HUES48 (cell line): ENCODE results near the gene ULBP1.
A peak's percentile ranks its signal among the peaks of the same experiment; 100 is the strongest.
"Not testable (repeated sequence)": the region's sequence is repeated elsewhere in the genome, so short reads cannot be mapped to it uniquely, and the experiment has no call there.

Experiments used
- H3K27ac ChIP-seq: one replicate; pipeline ENCODE4 v1.7.0; 2013; ENCODE audit warnings: low read depth, low read length, inconsistent platforms
- H3K27me3 ChIP-seq: 2 replicates; pipeline ENCODE4 v1.6.1; 2013; ENCODE audit warnings: mild to moderate bottlenecking, low read length; ENCODE audit not compliant: control insufficient read depth, insufficient read depth
- H3K36me3 ChIP-seq: 2 replicates; pipeline ENCODE4 v1.6.1; 2013; ENCODE audit warnings: low read length; ENCODE audit not compliant: control insufficient read depth, insufficient read depth
- H3K4me1 ChIP-seq: 2 replicates; pipeline ENCODE4 v1.6.1; 2013; ENCODE audit warnings: mild to moderate bottlenecking, low read length; ENCODE audit not compliant: control insufficient read depth, insufficient read depth
- H3K4me3 ChIP-seq: 2 replicates; pipeline ENCODE4 v1.5.1; 2013; ENCODE audit warnings: mild to moderate bottlenecking, low read depth, low read length
- H3K9ac ChIP-seq: 2 replicates; pipeline ENCODE4 v1.6.1; 2013; ENCODE audit warnings: mild to moderate bottlenecking, low read depth, low read length, moderate library complexity
- H3K9me3 ChIP-seq: 2 replicates; pipeline ENCODE4 v1.6.1; 2013; ENCODE audit warnings: low read length; ENCODE audit not compliant: control insufficient read depth, insufficient read depth

Gene ULBP1

GRCh38 chr6:149995235-149995750 is 31.6 kb downstream of the ULBP1 start:
- H3K36me3 ChIP-seq: no peaks in the 10 kb centered on the region
- 0 out of 2 replicates have a peak, but pooled peaks cover 3% of the 10 kb centered on the region for H3K4me1 ChIP-seq
- peaks cover 81% of the 10 kb centered on the region for H3K27me3 ChIP-seq

DNA sequence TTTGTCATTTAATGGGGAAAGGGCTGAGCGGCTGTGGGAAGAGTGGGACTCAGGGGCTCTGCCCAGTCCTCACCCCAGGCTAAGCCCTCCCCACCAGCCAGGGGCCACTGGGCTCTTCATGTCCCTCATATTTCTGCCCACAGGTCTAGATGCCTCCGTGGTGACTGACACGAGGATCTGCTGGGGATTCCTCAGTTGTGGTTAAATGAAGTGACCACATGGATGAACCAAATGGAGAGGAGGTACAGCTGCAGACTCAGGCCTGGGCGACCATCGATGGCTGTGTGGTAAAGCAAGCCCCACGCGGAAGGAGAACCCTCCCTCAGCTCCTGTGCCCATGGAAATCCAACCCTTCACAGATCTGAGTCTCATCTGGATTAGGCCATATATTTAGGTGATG is 32.2 kb downstream of the ULBP1 start:
- H3K27ac ChIP-seq: no peak overlapping the region
- H3K36me3 ChIP-seq: no peaks in the 10 kb centered on the region
- H3K27me3 ChIP-seq: peaks cover 78% of the 10 kb centered on the region
- no peak overlapping the region for H3K4me3 ChIP-seq
- H3K9me3 ChIP-seq: no peaks in the 10 kb centered on the region
- no peak overlapping the region for H3K9ac ChIP-seq
- H3K4me1 ChIP-seq: no peaks in the 10 kb centered on the region

More at GRCh38 chr6:149995235-149995750, 31.6 kb downstream of the ULBP1 start:
- Histone ChIP-seq H3K9me3 (no peaks in the 10 kb centered on the region), H3K27ac (no peak overlapping the region), H3K9ac (no peak overlapping the region), H3K4me3 (no peak overlapping the region)

GRCh38 chr6:149999636-150000035 is 35.9 kb downstream of the ULBP1 start:
- Histone ChIP-seq H3K36me3 (no peaks in the 10 kb centered on the region), H3K27ac (no peak overlapping the region), H3K9ac (no peak overlapping the region), H3K27me3 (peaks cover 76% of the 10 kb centered on the region), H3K4me3 (no peak overlapping the region), H3K9me3 (no peaks in the 10 kb centered on the region), H3K4me1 (no peaks in the 10 kb centered on the region)

GRCh38 chr6:150001295-150002008 is 37.7 kb downstream of the ULBP1 start:
- no peak overlapping the region for H3K4me3 ChIP-seq
- no peaks in the 10 kb centered on the region for H3K4me1 ChIP-seq
- no peak overlapping the region for H3K27ac ChIP-seq
- H3K9me3 ChIP-seq: no peaks in the 10 kb centered on the region
- H3K36me3 ChIP-seq: no peaks in the 10 kb centered on the region
- no peak overlapping the region for H3K9ac ChIP-seq
- peaks cover 69% of the 10 kb centered on the region for H3K27me3 ChIP-seq

DNA sequence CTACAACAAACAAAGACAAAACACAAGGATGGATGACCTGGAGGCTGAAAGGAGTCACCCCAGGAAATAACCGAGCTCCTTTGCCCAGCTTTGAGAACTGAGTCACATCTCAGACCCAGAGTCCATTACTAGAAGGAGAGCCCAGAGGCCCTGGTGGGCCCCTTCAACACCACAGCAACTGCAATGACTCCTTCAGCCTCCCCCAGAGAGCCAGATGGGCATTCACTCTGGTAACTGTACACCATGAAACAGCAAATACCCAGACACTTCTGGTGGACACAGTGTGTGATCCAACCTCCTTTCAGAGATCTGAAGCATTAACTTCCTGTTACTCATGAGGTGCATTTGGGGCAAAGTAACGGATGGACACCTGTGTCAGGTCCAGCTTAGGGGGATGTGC is 39.0 kb downstream of the ULBP1 start:
- no peak overlapping the region for H3K9ac ChIP-seq
- H3K9me3 ChIP-seq: no peaks in the 10 kb centered on the region
- no peak overlapping the region for H3K4me3 ChIP-seq
- no peaks in the 10 kb centered on the region for H3K36me3 ChIP-seq
- peaks cover 63% of the 10 kb centered on the region for H3K27me3 ChIP-seq
- H3K27ac ChIP-seq: no peak overlapping the region
- no peaks in the 10 kb centered on the region for H3K4me1 ChIP-seq

DNA sequence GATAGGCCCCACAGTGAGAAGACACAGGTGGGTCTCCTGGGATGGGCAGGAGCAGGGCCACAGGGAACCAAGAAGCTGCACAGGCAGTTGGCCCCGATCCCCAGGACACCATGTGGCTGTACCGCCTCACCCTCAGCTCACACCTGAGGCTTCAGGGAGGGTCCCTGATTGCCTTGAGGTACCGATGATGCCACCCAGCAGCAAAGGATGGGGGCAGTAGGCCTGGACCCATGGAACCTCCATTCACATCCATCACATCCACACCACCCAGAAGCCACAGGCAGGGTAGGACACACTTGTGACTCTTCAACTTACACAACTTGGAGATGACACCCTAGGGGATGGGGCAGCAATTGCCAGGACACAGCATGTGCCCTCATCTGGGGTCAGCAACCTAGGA is 39.9 kb downstream of the ULBP1 start:
- H3K27me3 ChIP-seq: peaks cover 66% of the 10 kb centered on the region
- not testable (repeated sequence) for H3K4me3 ChIP-seq

GRCh38 chr6:150004101-150004782 is 40.5 kb downstream of the ULBP1 start:
- no peak overlapping the region for H3K9ac ChIP-seq

More for the DNA sequence above, 39.9 kb downstream of the ULBP1 start:
- not testable (repeated sequence) for H3K9me3 ChIP-seq, H3K4me1 ChIP-seq, H3K9ac ChIP-seq, H3K27ac ChIP-seq, H3K36me3 ChIP-seq

DNA sequence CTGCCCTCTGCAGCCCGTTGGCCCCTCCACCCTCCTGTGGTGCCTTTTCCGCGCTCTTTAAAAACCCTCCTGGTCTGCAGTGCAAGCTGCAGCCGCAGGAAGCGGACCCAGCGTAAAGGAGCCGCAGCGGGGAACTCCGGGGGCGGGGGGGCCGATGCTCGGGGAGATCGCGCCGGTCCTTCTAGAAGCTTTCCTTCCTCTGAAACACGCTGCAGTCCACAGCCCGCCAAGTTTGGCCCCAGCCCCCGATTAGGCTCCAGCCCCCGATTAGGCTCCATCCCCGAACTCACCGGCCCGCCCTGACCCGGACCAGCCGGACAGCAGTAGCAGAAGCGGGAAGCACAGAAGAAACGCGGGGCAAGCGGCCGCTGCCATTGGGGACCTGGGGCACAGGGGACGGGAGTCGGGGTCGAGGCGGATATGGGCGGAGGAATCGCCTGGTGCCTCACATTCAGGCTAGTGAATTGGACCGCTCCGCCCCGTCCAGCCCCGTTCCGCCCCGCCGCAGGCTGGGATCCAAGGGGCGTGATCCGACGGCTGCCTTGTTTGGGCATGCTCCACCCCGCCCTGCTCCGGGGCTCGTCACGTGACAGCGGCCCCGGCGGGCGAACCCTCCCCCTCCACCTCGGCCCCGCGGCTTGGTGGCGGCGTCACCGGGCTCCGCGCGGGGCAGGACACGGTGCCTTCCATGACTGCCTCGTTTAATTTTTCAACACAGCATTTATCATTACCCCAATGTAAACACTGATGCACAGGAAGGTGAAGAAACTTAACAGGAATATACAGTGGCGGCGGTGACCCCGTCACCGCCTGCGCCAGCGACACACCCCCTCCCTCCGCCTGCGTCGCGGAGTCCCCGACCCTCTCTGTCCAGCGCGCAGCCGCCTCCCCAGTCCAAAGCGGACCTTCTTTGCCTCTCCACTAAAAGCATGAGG is 41.3 kb downstream of the ULBP1 start:
- Histone ChIP-seq H3K4me1 (no peaks in the 10 kb centered on the region), H3K4me3 (peak overlapping the region; percentile 75), H3K9me3 (no peaks in the 10 kb centered on the region), H3K27me3 (peaks cover 75% of the 10 kb centered on the region), H3K27ac (peak overlapping the region; percentile 50), H3K9ac (peak overlapping the region; percentile 36; the same call in 1 of the 2 replicates), H3K36me3 (no peaks in the 10 kb centered on the region)

More at GRCh38 chr6:150004101-150004782, 40.5 kb downstream of the ULBP1 start:
- Histone ChIP-seq H3K36me3 (no peaks in the 10 kb centered on the region), H3K4me1 (no peaks in the 10 kb centered on the region), H3K27me3 (peaks cover 72% of the 10 kb centered on the region), H3K27ac (no peak overlapping the region), H3K9me3 (no peaks in the 10 kb centered on the region), H3K4me3 (peak overlapping the region; percentile 75)

GRCh38 chr6:150005761-150006651 is 42.3 kb downstream of the ULBP1 start:
- Histone ChIP-seq H3K27me3 (peaks cover 80% of the 10 kb centered on the region), H3K9ac (no peak overlapping the region), H3K4me3 (peak overlapping the region; percentile 75), H3K9me3 (no peaks in the 10 kb centered on the region), H3K27ac (no peak overlapping the region), H3K36me3 (no peaks in the 10 kb centered on the region), H3K4me1 (no peaks in the 10 kb centered on the region)

GRCh38 chr6:150006961-150007464 is 43.3 kb downstream of the ULBP1 start:
- no peaks in the 10 kb centered on the region for H3K36me3 ChIP-seq
- H3K4me3 ChIP-seq: no peak overlapping the region
- H3K27ac ChIP-seq: no peak overlapping the region
- H3K27me3 ChIP-seq: peaks cover 80% of the 10 kb centered on the region
- no peaks in the 10 kb centered on the region for H3K9me3 ChIP-seq
- H3K4me1 ChIP-seq: no peaks in the 10 kb centered on the region
- H3K9ac ChIP-seq: no peak overlapping the region
